ENCODE measurements around the gene S100A14.

Gene S100A14

GRCh38 chr1:153638261-153638660, 22.1 kb upstream of the S100A14 start:
- TF ChIP-seq SUZ12 (IDR thresholded peaks at IDR 0.05) (no peak), NFRKB (IDR thresholded peaks at IDR 0.05) (no peak)
- ChIA-PET POLR2A (interaction anchor here (0.8 to 1.8 kb wide), 3 partner anchors 10 to 137 kb away, joined by 3 to 11 read pairs (median 3); partner anchors contain the start of genes S100A1, S100A13 and SLC27A3), CTCF (interaction anchor here (1.9 kb wide), 1 partner anchor 11 kb away, joined by 6 read pairs; the partner anchor contains the start of gene S100A13)
- DNase-seq (ENCODE audit: extremely low spot score) = no peak

GRCh38 chr1:153636312-153636711, 20.2 kb upstream of the S100A14 start:
- DNase-seq (ENCODE audit: extremely low spot score) = no peak
- ChIA-PET CTCF (no interaction called here), POLR2A (interaction anchor here (1.6 kb wide), 1 partner anchor 9 kb away, joined by 7 read pairs; the partner anchor contains the start of gene S100A13)
- TF ChIP-seq LEF1 (IDR thresholded peaks at IDR 0.05; ENCODE audit: borderline replicate concordance) (no peak), BHLHE40 (IDR thresholded peaks at IDR 0.05; ENCODE audit: borderline replicate concordance) (no peak), TARDBP (IDR thresholded peaks at IDR 0.05) (no peak), SUZ12 (IDR thresholded peaks at IDR 0.05) (no peak), ARNT (IDR thresholded peaks at IDR 0.05) (no peak), HDGF (IDR thresholded peaks at IDR 0.05; ENCODE audit: borderline replicate concordance) (no peak), FOXM1 (IDR thresholded peaks at IDR 0.05; ENCODE audit: borderline replicate concordance) (no peak), FOXK2 (IDR thresholded peaks at IDR 0.05) (no peak), NFRKB (IDR thresholded peaks at IDR 0.05) (no peak)

GRCh38 chr1:153635872-153636271, 19.7 kb upstream of the S100A14 start:
- no peak for DNase-seq (ENCODE audit: extremely low spot score)
- CTCF ChIA-PET = interaction anchor here (0.8 kb wide), 1 partner anchor 141 kb away, joined by 4 read pairs; no protein-coding TSS in a partner anchor
- TF ChIP-seq ZNF384 (IDR thresholded peaks at IDR 0.05) (no peak), FOXK2 (IDR thresholded peaks at IDR 0.05) (no peak), BHLHE40 (IDR thresholded peaks at IDR 0.05; ENCODE audit: borderline replicate concordance) (no peak), PKNOX1 (IDR thresholded peaks at IDR 0.05) (no peak), ELF4 (IDR thresholded peaks at IDR 0.05) (no peak), LEF1 (IDR thresholded peaks at IDR 0.05; ENCODE audit: borderline replicate concordance) (no peak), FOXM1 (IDR thresholded peaks at IDR 0.05; ENCODE audit: borderline replicate concordance) (no peak), L3MBTL2 (conservative IDR thresholded peaks at IDR 0.05) (no peak), FOXA1 (IDR thresholded peaks at IDR 0.05) (no peak)
- POLR2A ChIA-PET = interaction anchor here (1.6 to 2.7 kb wide), 5 partner anchors 8 to 24 kb away, joined by 7 to 47 read pairs (median 31); partner anchors contain the start of genes S100A13 and S100A16

- peak; percentile 24; the same call in 1 of the 2 replicates for TF ChIP-seq ELF4 (IDR thresholded peaks at IDR 0.05)
- no peak for TF ChIP-seq CTBP1 (IDR thresholded peaks at IDR 0.05; ENCODE audit: borderline replicate concordance)
- TF ChIP-seq SUZ12 (IDR thresholded peaks at IDR 0.05) = no peak
- TF ChIP-seq FOXA1 (IDR thresholded peaks at IDR 0.05) = no peak
- no peak for TF ChIP-seq SP1 (IDR thresholded peaks at IDR 0.05)
- TF ChIP-seq LEF1 (IDR thresholded peaks at IDR 0.05; ENCODE audit: borderline replicate concordance) = no peak
- TF ChIP-seq PKNOX1 (IDR thresholded peaks at IDR 0.05) = peak; percentile 63; the same call in 1 of the 2 replicates
- TF ChIP-seq NFRKB (IDR thresholded peaks at IDR 0.05) = peak; percentile 97
- TF ChIP-seq ARNT (IDR thresholded peaks at IDR 0.05) = no peak
- peak; percentile 33; the same call in 1 of the 2 replicates for TF ChIP-seq L3MBTL2 (conservative IDR thresholded peaks at IDR 0.05)
- no peak for TF ChIP-seq BHLHE40 (IDR thresholded peaks at IDR 0.05; ENCODE audit: borderline replicate concordance)
- no peak for TF ChIP-seq ZNF384 (IDR thresholded peaks at IDR 0.05)
- TF ChIP-seq HDGF (IDR thresholded peaks at IDR 0.05; ENCODE audit: borderline replicate concordance) = no peak
- no peak for TF ChIP-seq TARDBP (IDR thresholded peaks at IDR 0.05)
- no peak for TF ChIP-seq FOXM1 (IDR thresholded peaks at IDR 0.05; ENCODE audit: borderline replicate concordance)
- TF ChIP-seq FOXK2 (IDR thresholded peaks at IDR 0.05) = no peak
- peak; percentile 97 for DNase-seq (ENCODE audit: extremely low spot score)
- ChIA-PET POLR2A (interaction anchor here (0.5 to 2.7 kb wide), 62 partner anchors 8 to 586 kb away, joined by 3 to 47 read pairs (median 6); partner anchors contain the start of genes CREB3L4, ILF2, INTS3 and JTB), CTCF (interaction anchor here (0.7 to 1.5 kb wide), 4 partner anchors 49 to 123 kb away, joined by 3 to 4 read pairs (median 4); no protein-coding TSS in a partner anchor)
These were observed 17.9 kb upstream of the S100A14 start, which contains the start of gene CHTOP for GRCh38 chr1:153633754-153634665. Gene CHTOP (plus strand): TSS chr1:153634066. CDS start chr1:153636589, 2,523 bp downstream.

- TF ChIP-seq BHLHE40 (IDR thresholded peaks at IDR 0.05; ENCODE audit: borderline replicate concordance) (no peak), FOXA1 (IDR thresholded peaks at IDR 0.05) (no peak), ARNT (IDR thresholded peaks at IDR 0.05) (no peak), L3MBTL2 (conservative IDR thresholded peaks at IDR 0.05) (peak; percentile 50)
- peak; percentile 56 for DNase-seq (ENCODE audit: extremely low spot score)
- ChIA-PET CTCF (interaction anchor here (0.6 to 1.5 kb wide), 3 partner anchors 49 to 115 kb away, joined by 4 read pairs; no protein-coding TSS in a partner anchor), POLR2A (interaction anchor here (0.6 to 2.7 kb wide), 51 partner anchors 10 to 357 kb away, joined by 3 to 47 read pairs (median 7); partner anchors contain the start of genes CREB3L4, ILF2, INTS3 and JTB)
These were observed 17.1 kb upstream of the S100A14 start for GRCh38 chr1:153633161-153633753.

Measured in HEK293T (cell line).